GM12878 (cell line): Measurements from ENCODE around the gene PIEZO2.
"Not testable (repeated sequence)": the region's sequence is repeated elsewhere in the genome, so short reads cannot be mapped to it uniquely, and the experiment has no call there.

Source experiments
- ATF2 ChIP-seq: IDR thresholded peaks from 2 replicates; pipeline ENCODE4 v1.6.1; 2012; ENCODE audit warnings: low read length, inconsistent platforms
- ATF3 ChIP-seq: IDR thresholded peaks from 2 replicates; pipeline ENCODE4 v1.6.1; 2011; ENCODE audit warnings: low read depth, mild to moderate bottlenecking, low read length, moderate library complexity, borderline replicate concordance; ENCODE audit errors: extremely low read depth
- CHD2 ChIP-seq: IDR thresholded peaks from 2 replicates; pipeline ENCODE4 v1.6.1; 2011; ENCODE audit warnings: low read depth, low read length, improper control_type of control experiment, borderline replicate concordance
- CTCF ChIP-seq, 3 experiments: IDR thresholded peaks in 2 of 3; conservative IDR thresholded peaks in 1 of 3; 2 replicates each; pipeline ENCODE4 v1.5.1; 2011; ENCODE audit warnings: low read depth in 3 of 3, low read length in 3 of 3, mild to moderate bottlenecking in 3 of 3, control low read depth in 2 of 3, moderate library complexity in 2 of 3, inconsistent platforms in 1 of 3, mixed read lengths in 1 of 3; ENCODE audit not compliant: control insufficient read depth in 2 of 3, insufficient read depth in 1 of 3; ENCODE audit errors: extremely low read depth in 1 of 3
- E2F4 ChIP-seq: IDR thresholded peaks from 2 replicates; pipeline ENCODE4 v1.6.1; 2012; ENCODE audit warnings: low read depth, low read length, improper control_type of control experiment
- FOXK2 ChIP-seq: fragments of 450-650 bp; IDR thresholded peaks from 2 replicates; pipeline ENCODE4 v1.6.1; 2017; ENCODE audit warnings: mild to moderate bottlenecking, moderate library complexity
- MTA3 ChIP-seq: IDR thresholded peaks from 2 replicates; pipeline ENCODE4 v1.6.1; 2012; ENCODE audit warnings: low read length, inconsistent platforms, borderline replicate concordance
- PML ChIP-seq: IDR thresholded peaks from 2 replicates; pipeline ENCODE4 v1.6.1; 2012; ENCODE audit warnings: low read length, inconsistent platforms
- POLR2A ChIP-seq: IDR thresholded peaks from 2 replicates; pipeline ENCODE4 v1.6.1; 2011; ENCODE audit warnings: low read depth, mild to moderate bottlenecking, low read length
- REST ChIP-seq: IDR thresholded peaks from 2 replicates; pipeline ENCODE4 v1.6.1; 2012; ENCODE audit warnings: mild to moderate bottlenecking, low read depth, low read length
- SMC3 ChIP-seq: IDR thresholded peaks from 2 replicates; pipeline ENCODE4 v1.6.1; 2011; ENCODE audit warnings: low read length, improper control_type of control experiment, borderline replicate concordance
- TCF12 ChIP-seq: IDR thresholded peaks from 2 replicates; pipeline ENCODE4 v1.6.1; 2011; ENCODE audit warnings: low read depth, mild to moderate bottlenecking, low read length

- TF ChIP-seq MTA3; POLR2A; ATF2; E2F4; ATF3; PML; TCF12; FOXK2; REST; CTCF (IDR thresholded peaks at IDR 0.05 in 2 of 3, conservative IDR thresholded peaks at IDR 0.05 in 1 of 3; ENCODE audit: control insufficient read depth in 2 of 3, extremely low read depth in 1 of 3, insufficient read depth in 1 of 3, low read depth in 3 of 3, low read length in 3 of 3); CHD2; SMC3: not testable (repeated sequence)
Observed at GRCh38 chr18:10846035-10846434, 303.3 kb downstream of the PIEZO2 start.
